WTC11 (cell line): ENCODE data around the gene NEMP2. TPM values are rescaled to one million over a fixed set of nuclear protein-coding genes. Genes with fewer than 3 reads are reported as not detected.
A peak's percentile ranks its signal among the peaks of the same experiment; 100 is the strongest.

Source experiments
- ATAC-seq: fragments of 200-7000 bp; cut with Tn5 transposase; 2 replicates; pipeline ENCODE4 v1.10.0; 2021; ENCODE audit warnings: mild to moderate bottlenecking, moderate library complexity
- CTCF ChIA-PET: fragments of 300-600 bp; sonication (Branson Sonifier 250); formaldehyde crosslinking; loops from one replicate; lab custom pipeline; 2021; ENCODE audit warnings: antibody characterized with exemption; lab: Charles Lee
- POLR2A ChIA-PET: fragments of 350-600 bp; sonication (Branson Sonifier 250); formaldehyde crosslinking; loops from one replicate; lab custom pipeline; 2021; ENCODE audit warnings: antibody characterized with exemption; lab: Charles Lee
- DNase-seq: peaks from one replicate; pipeline ENCODE4 v3.0.0; 2021; ENCODE audit warnings: low spot score
- H3K27ac Mint-ChIP-seq: 2 replicates; pipeline ENCODE4 v1.8.0; 2021; ENCODE audit warnings: mixed read lengths
- H3K27me3 Mint-ChIP-seq: 2 replicates; pipeline ENCODE4 v1.8.0; 2021; ENCODE audit warnings: low read depth, mild to moderate bottlenecking, moderate library complexity, mixed read lengths
- H3K36me3 Mint-ChIP-seq: 2 replicates; pipeline ENCODE4 v1.8.0; 2021; ENCODE audit warnings: mixed read lengths
- H3K4me1 Mint-ChIP-seq: 2 replicates; pipeline ENCODE4 v1.8.0; 2022; ENCODE audit warnings: mixed read lengths
- H3K4me3 Mint-ChIP-seq: 2 replicates; pipeline ENCODE4 v1.8.0; 2021; ENCODE audit warnings: mild to moderate bottlenecking, moderate library complexity, mixed read lengths
- H3K9me3 Mint-ChIP-seq: 2 replicates; pipeline ENCODE4 v1.8.0; 2021; ENCODE audit warnings: mixed read lengths
- E2F1 ChIP-seq: sonication (generic); formaldehyde crosslinking; IDR thresholded peaks from 2 replicates; pipeline ENCODE4 v1.8.0; 2022; ENCODE audit warnings: mild to moderate bottlenecking, missing genetic modification reagents
- EMX1 ChIP-seq: fragments of 250-450 bp; sonication (Bioruptor Pico); IDR thresholded peaks from 2 replicates; pipeline ENCODE4 v1.8.0; 2021; ENCODE audit warnings: mild to moderate bottlenecking
- FOXP1 ChIP-seq: sonication (generic); formaldehyde crosslinking; IDR thresholded peaks from 2 replicates; pipeline ENCODE4 v1.8.0; 2022; ENCODE audit warnings: missing genetic modification reagents, mild to moderate bottlenecking, moderate library complexity, borderline replicate concordance
- GRHL2 ChIP-seq: fragments of 250-450 bp; sonication (Bioruptor Pico); IDR thresholded peaks from 2 replicates; pipeline ENCODE4 v1.8.0; 2022; ENCODE audit warnings: mild to moderate bottlenecking, moderate library complexity; ENCODE audit not compliant: insufficient replicate concordance, severe bottlenecking
- JAZF1 ChIP-seq: fragments of 250-450 bp; sonication (Bioruptor Pico); IDR thresholded peaks from 2 replicates; pipeline ENCODE4 v1.9.0; 2021; ENCODE audit warnings: moderate library complexity, mild to moderate bottlenecking, inconsistent platforms
- JUN ChIP-seq: sonication (generic); formaldehyde crosslinking; IDR thresholded peaks from 2 replicates; pipeline ENCODE4 v1.8.0; 2023; ENCODE audit warnings: mild to moderate bottlenecking, missing genetic modification reagents
- MXD4 ChIP-seq: fragments of 250-450 bp; sonication (Bioruptor Pico); IDR thresholded peaks from 2 replicates; pipeline ENCODE4 v1.8.0; 2021; ENCODE audit warnings: mild to moderate bottlenecking, moderate library complexity, borderline replicate concordance
- NFYB ChIP-seq: sonication (generic); formaldehyde crosslinking; conservative IDR thresholded peaks from 2 replicates; pipeline ENCODE4 v1.8.0; 2022; ENCODE audit warnings: low read depth, missing genetic modification reagents
- NR2C2 ChIP-seq: sonication (generic); formaldehyde crosslinking; IDR thresholded peaks from 2 replicates; pipeline ENCODE4 v1.8.0; 2022; ENCODE audit warnings: mild to moderate bottlenecking, missing genetic modification reagents
- NR3C1 ChIP-seq: sonication (generic); formaldehyde crosslinking; conservative IDR thresholded peaks from 2 replicates; pipeline ENCODE4 v1.8.1; 2023; ENCODE audit warnings: low read depth, mild to moderate bottlenecking, missing genetic modification reagents
- TEAD1 ChIP-seq: sonication (generic); formaldehyde crosslinking; IDR thresholded peaks from 2 replicates; pipeline ENCODE4 v1.8.0; 2022; ENCODE audit warnings: mild to moderate bottlenecking, missing genetic modification reagents
- ZBTB21 ChIP-seq: sonication (generic); formaldehyde crosslinking; IDR thresholded peaks from 2 replicates; pipeline ENCODE4 v1.8.1; 2023; ENCODE audit warnings: mild to moderate bottlenecking, missing genetic modification reagents, borderline replicate concordance
- ZNF232 ChIP-seq: sonication (generic); formaldehyde crosslinking; IDR thresholded peaks from 2 replicates; pipeline ENCODE4 v1.8.0; 2022; ENCODE audit warnings: mild to moderate bottlenecking, missing genetic modification reagents
- ZNF263 ChIP-seq: sonication (generic); formaldehyde crosslinking; IDR thresholded peaks from 2 replicates; pipeline ENCODE4 v1.8.1; 2022; ENCODE audit warnings: low read depth, mild to moderate bottlenecking, moderate library complexity, missing genetic modification reagents
- ZNF317 ChIP-seq: sonication (generic); formaldehyde crosslinking; IDR thresholded peaks from 2 replicates; pipeline ENCODE4 v1.8.1; 2023; ENCODE audit warnings: low read depth, mild to moderate bottlenecking, moderate library complexity, missing genetic modification reagents, borderline replicate concordance
- ZNF416 ChIP-seq: fragments of 250-450 bp; sonication (Bioruptor Pico); IDR thresholded peaks from 2 replicates; pipeline ENCODE4 v1.9.0; 2021; ENCODE audit warnings: mild to moderate bottlenecking, inconsistent platforms
- ZNF425 ChIP-seq: fragments of 250-450 bp; sonication (Bioruptor Pico); conservative IDR thresholded peaks from 2 replicates; pipeline ENCODE4 v1.9.0; 2021; ENCODE audit warnings: mild to moderate bottlenecking
- total RNA-seq: library from RNA; stranded (reverse); gene quantifications from 3 replicates; pipeline ENCODE4 v1.2.3, GENCODE V29; 2021
- TF ChIP-seq, protein P1 (sequence below): sonication (generic); formaldehyde crosslinking; conservative IDR thresholded peaks from 2 replicates; pipeline ENCODE4 v1.8.1; 2023; ENCODE audit warnings: mild to moderate bottlenecking, low read depth, missing genetic modification reagents, moderate library complexity
- TF ChIP-seq, protein P2 (sequence below): fragments of 250-450 bp; sonication (Bioruptor Pico); IDR thresholded peaks from 2 replicates; pipeline ENCODE4 v1.9.0; 2021; ENCODE audit warnings: moderate library complexity, mild to moderate bottlenecking, inconsistent platforms, borderline replicate concordance
- TF ChIP-seq, protein P3 (sequence below): sonication (generic); formaldehyde crosslinking; IDR thresholded peaks from 2 replicates; pipeline ENCODE4 v1.8.1; 2023; ENCODE audit warnings: mild to moderate bottlenecking, missing genetic modification reagents
- TF ChIP-seq, protein P4 (sequence below): sonication (generic); formaldehyde crosslinking; IDR thresholded peaks from 2 replicates; pipeline ENCODE4 v1.8.1; 2023; ENCODE audit warnings: mild to moderate bottlenecking, missing genetic modification reagents

NEMP2 gene
- total RNA-seq, 1 experiment from 2014 or later: 7.2 TPM

DNA sequence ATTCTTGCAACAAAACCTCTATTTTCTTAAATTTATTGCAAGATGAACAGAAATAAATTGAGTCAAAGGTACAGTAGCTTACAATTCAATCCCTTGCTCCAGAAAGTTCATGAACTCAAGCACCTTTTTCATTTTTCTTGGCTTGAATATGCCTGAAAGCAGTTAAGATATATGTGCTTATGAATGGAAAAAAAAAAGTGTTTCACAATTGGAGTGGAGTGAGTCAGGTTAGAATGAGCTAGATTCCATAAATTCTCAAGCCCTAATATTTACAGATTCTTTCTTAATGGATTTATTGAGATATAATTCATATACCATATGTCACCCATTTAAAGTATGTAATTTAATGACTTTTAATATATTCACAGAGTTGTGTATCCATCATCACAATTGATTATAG, 39.6 kb upstream of the NEMP2 start (continued):
- TF ChIP-seq FOXP1 (CRISPR knock-in tag): no peak
- TF ChIP-seq E2F1: no peak
- no peak for TF ChIP-seq ZNF416 (CRISPR knock-in tag)
- no peak for TF ChIP-seq MXD4
- TF ChIP-seq, protein P1, sequence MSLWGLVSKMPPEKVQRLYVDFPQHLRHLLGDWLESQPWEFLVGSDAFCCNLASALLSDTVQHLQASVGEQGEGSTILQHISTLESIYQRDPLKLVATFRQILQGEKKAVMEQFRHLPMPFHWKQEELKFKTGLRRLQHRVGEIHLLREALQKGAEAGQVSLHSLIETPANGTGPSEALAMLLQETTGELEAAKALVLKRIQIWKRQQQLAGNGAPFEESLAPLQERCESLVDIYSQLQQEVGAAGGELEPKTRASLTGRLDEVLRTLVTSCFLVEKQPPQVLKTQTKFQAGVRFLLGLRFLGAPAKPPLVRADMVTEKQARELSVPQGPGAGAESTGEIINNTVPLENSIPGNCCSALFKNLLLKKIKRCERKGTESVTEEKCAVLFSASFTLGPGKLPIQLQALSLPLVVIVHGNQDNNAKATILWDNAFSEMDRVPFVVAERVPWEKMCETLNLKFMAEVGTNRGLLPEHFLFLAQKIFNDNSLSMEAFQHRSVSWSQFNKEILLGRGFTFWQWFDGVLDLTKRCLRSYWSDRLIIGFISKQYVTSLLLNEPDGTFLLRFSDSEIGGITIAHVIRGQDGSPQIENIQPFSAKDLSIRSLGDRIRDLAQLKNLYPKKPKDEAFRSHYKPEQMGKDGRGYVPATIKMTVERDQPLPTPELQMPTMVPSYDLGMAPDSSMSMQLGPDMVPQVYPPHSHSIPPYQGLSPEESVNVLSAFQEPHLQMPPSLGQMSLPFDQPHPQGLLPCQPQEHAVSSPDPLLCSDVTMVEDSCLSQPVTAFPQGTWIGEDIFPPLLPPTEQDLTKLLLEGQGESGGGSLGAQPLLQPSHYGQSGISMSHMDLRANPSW (CRISPR knock-in tag): no peak
- no peak for TF ChIP-seq NR3C1 (CRISPR knock-in tag)
- no peak for TF ChIP-seq TEAD1 (CRISPR knock-in tag)
- TF ChIP-seq, protein P2, sequence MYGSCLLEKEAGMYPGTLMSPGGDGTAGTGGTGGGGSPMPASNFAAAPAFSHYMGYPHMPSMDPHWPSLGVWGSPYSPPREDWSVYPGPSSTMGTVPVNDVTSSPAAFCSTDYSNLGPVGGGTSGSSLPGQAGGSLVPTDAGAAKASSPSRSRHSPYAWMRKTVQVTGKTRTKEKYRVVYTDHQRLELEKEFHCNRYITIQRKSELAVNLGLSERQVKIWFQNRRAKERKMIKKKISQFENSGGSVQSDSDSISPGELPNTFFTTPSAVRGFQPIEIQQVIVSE (CRISPR knock-in tag): no peak
- no peak for TF ChIP-seq EMX1 (CRISPR knock-in tag)
- TF ChIP-seq NFYB: no peak

DNA sequence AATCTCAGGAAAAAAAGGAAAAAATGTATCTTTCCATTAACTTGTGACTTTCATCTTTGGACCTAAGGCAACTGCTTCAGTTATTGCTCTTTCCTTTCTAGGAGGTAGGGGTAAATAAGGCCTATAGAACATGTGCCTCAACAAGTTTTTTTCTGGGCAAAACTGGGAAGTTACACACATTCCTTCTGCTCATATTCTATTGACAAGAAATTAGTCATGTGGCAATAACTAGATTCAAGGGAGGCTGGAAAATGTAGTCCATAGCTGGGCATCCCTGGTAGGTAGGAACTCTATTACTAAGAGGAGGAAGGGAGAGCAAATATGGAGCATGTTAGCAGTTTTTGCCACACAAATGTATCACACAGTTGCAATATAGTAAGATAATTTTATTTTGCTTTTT, 37.7 kb upstream of the NEMP2 start:
- no peak overlapping the region for H3K4me3 Mint-ChIP-seq
- no peak for DNase-seq
- no peaks in the 10 kb centered on the region for H3K4me1 Mint-ChIP-seq
- CTCF ChIA-PET: no interaction called here
- H3K27me3 Mint-ChIP-seq: no peaks in the 10 kb centered on the region
- no peak overlapping the region; the same call in 1 of the 2 replicates for H3K27ac Mint-ChIP-seq
- no peak for ATAC-seq
- POLR2A ChIA-PET: no interaction called here
- peaks cover 4% of the 10 kb centered on the region for H3K36me3 Mint-ChIP-seq
- H3K9me3 Mint-ChIP-seq: peaks cover 8% of the 10 kb centered on the region
- no peak for TF ChIP-seq ZNF416 (CRISPR knock-in tag)
- TF ChIP-seq, protein P3, sequence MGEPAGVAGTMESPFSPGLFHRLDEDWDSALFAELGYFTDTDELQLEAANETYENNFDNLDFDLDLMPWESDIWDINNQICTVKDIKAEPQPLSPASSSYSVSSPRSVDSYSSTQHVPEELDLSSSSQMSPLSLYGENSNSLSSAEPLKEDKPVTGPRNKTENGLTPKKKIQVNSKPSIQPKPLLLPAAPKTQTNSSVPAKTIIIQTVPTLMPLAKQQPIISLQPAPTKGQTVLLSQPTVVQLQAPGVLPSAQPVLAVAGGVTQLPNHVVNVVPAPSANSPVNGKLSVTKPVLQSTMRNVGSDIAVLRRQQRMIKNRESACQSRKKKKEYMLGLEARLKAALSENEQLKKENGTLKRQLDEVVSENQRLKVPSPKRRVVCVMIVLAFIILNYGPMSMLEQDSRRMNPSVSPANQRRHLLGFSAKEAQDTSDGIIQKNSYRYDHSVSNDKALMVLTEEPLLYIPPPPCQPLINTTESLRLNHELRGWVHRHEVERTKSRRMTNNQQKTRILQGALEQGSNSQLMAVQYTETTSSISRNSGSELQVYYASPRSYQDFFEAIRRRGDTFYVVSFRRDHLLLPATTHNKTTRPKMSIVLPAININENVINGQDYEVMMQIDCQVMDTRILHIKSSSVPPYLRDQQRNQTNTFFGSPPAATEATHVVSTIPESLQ (CRISPR knock-in tag): no peak
- no peak for TF ChIP-seq NR2C2 (CRISPR knock-in tag)
- TF ChIP-seq ZBTB21: no peak
- TF ChIP-seq, all 79 proteins: peak for 0

DNA sequence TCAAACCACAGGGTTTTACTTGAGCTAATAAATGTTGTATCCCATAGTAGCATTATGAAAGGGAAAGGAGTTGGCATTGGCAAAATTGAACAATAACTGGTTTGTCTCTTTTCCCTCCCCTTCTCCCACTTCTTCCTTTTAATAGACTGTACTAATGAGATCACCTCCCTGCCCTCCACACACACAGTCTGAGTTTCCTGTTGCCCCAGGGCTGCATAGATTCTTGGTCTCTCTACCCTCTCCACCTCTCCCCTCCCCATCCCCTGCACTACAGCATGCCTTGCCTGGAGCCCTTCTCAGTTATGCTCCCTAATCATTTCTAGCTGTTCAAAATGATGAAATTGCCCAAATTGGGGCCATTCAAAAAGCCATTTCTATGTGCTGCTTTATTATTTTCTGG, 37.2 kb upstream of the NEMP2 start:
- POLR2A ChIA-PET: no interaction called here
- H3K27me3 Mint-ChIP-seq: no peaks in the 10 kb centered on the region
- H3K4me3 Mint-ChIP-seq: no peak overlapping the region
- peaks cover 14% of the 10 kb centered on the region for H3K9me3 Mint-ChIP-seq
- peak; percentile 92 for ATAC-seq
- peaks cover 7% of the 10 kb centered on the region for H3K36me3 Mint-ChIP-seq
- no peaks in the 10 kb centered on the region for H3K4me1 Mint-ChIP-seq
- H3K27ac Mint-ChIP-seq: no peak overlapping the region
- DNase-seq: no peak
- CTCF ChIA-PET: no interaction called here
- TF ChIP-seq NFYB: no peak
- TF ChIP-seq ZNF425: no peak
- TF ChIP-seq NR3C1 (CRISPR knock-in tag): no peak
- no peak for TF ChIP-seq ZNF232 (CRISPR knock-in tag)
- TF ChIP-seq ZNF317 (CRISPR knock-in tag): no peak
- TF ChIP-seq ZNF263: no peak
- TF ChIP-seq JAZF1 (CRISPR knock-in tag): no peak
- TF ChIP-seq JUN (CRISPR knock-in tag): no peak
- TF ChIP-seq ZNF416 (CRISPR knock-in tag): no peak
- TF ChIP-seq, protein P4, sequence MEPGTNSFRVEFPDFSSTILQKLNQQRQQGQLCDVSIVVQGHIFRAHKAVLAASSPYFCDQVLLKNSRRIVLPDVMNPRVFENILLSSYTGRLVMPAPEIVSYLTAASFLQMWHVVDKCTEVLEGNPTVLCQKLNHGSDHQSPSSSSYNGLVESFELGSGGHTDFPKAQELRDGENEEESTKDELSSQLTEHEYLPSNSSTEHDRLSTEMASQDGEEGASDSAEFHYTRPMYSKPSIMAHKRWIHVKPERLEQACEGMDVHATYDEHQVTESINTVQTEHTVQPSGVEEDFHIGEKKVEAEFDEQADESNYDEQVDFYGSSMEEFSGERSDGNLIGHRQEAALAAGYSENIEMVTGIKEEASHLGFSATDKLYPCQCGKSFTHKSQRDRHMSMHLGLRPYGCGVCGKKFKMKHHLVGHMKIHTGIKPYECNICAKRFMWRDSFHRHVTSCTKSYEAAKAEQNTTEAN (CRISPR knock-in tag): no peak
- TF ChIP-seq, protein P1 (CRISPR knock-in tag): no peak
- no peak for TF ChIP-seq GRHL2 (CRISPR knock-in tag)
